MG63 (cell line): ENCODE measurements around the gene MSI2. TPM values are rescaled to one million over a fixed set of nuclear protein-coding genes. Genes with fewer than 3 reads are reported as not detected.

Experiments
- DNase-seq: peaks from one replicate; pipeline ENCODE4 v3.0.0-alpha.2; 2020
- H3K27me3 ChIP-seq: fragments of 250-450 bp; sonication (Bioruptor Pico); 2 replicates; pipeline ENCODE4 v1.5.1; 2020; ENCODE audit warnings: mild to moderate bottlenecking, moderate library complexity
- H3K36me3 ChIP-seq: fragments of 250-450 bp; sonication (Bioruptor Pico); 2 replicates; pipeline ENCODE4 v1.5.1; 2020; ENCODE audit warnings: mild to moderate bottlenecking, moderate library complexity
- H3K4me3 ChIP-seq: fragments of 250-450 bp; sonication (Bioruptor Pico); 2 replicates; pipeline ENCODE4 v1.5.1; 2020; ENCODE audit warnings: mild to moderate bottlenecking, moderate library complexity
- H3K9me3 ChIP-seq: fragments of 250-450 bp; sonication (Bioruptor Pico); 2 replicates; pipeline ENCODE4 v1.5.1; 2020; ENCODE audit warnings: mild to moderate bottlenecking, moderate library complexity
- total RNA-seq: library from RNA; depleted of rRNA; stranded (reverse); fragments of >200 nt; shearing (Covaris generic); gene quantifications from 2 replicates; pipeline ENCODE4 v1.2.3, GENCODE V29; 2014; ENCODE audit warnings: low replicate concordance

The MSI2 gene
- total RNA-seq, 1 experiment from 2014 or later: 2.8 TPM

DNA sequence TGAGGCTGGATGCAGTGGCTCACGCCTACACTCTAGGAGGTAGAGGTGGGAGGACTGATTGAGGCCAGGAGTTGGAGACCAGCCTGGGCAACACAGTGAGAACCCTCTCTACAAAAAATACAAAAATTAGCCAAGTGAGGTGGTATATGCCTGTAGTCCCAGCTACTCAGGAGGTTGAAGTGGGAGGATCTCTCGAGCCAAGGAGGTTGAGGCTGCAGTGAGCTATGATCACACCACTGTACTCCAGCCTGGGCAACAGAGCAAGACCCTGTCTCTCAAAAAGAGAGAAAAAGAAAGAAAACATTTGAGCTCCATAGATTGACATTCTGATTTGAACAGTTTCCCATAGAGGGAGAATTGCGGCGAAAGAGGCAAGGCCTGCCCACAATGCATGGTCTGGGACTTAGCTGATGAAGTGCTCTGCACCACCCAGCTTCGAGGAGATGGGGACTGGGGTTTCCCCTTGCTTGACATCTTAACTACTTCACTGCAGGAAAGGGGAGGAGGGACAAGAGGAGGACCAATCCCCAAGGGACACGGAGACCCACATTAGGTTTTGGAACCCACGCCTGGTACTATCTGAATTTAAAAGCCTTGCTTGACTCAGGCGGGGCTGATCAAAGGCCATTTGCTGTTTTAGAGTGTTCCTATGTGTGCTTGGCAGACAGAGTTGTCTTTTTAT lies 21.7 kb downstream of the MSI2 start:
- no peak overlapping the region for H3K4me3 ChIP-seq
- no peak for DNase-seq
- no peaks in the 10 kb centered on the region for H3K27me3 ChIP-seq
- H3K36me3 ChIP-seq: no peaks in the 10 kb centered on the region
- H3K9me3 ChIP-seq: no peaks in the 10 kb centered on the region

DNA sequence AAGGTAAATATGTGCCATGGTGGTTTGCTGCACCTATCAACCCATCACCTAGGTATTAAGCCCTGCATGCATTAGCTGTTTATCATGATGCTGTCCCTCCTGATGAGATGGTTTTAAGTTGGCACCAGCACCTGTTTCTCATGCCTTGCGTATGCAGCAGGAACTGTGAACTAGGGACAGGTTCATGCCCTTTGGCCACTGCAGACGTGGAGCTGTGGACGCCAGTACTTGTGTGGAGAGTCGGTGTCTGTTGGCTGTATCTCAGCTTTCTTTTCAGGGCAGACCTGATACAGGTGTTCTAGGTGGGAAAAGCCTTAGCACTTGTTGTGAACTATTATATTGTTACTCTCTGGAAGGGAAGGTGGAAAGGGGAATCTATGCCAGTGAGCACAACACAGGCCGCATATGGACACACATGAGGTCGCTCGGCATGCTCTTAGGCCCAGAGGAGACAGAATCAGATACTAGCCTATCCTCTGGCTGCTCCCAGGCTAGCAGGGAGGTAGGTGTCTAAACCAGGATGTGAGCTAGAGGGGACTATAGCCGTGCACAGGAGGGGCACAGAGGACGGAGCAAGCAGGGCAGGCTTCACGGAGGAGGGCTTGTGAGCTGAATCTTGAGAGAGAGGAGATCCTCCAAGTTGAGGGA lies 22.5 kb downstream of the MSI2 start:
- Histone ChIP-seq H3K27me3 (no peaks in the 10 kb centered on the region), H3K4me3 (no peak overlapping the region), H3K36me3 (no peaks in the 10 kb centered on the region), H3K9me3 (no peaks in the 10 kb centered on the region)
- DNase-seq: no peak

DNA sequence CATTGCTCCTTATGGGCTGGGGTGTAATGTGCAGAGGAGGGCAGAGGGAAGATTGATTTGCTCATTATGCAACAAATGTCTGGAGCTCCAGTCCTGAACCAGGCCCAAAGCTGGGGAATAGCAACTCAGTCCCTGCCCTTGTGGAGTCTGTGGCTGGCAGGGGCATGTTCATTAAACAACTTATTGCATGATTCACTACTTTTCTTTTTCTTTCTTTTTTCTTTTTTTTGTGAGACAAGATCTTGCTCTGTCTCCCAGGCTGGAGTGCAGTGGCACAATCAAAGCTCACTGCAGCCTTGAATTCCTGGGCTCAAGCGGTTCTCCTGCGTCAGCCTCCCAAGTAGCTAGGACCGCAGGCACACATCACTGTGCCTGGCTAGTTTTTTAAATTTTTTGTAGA lies 23.1 kb downstream of the MSI2 start:
- no peak for DNase-seq

DNA sequence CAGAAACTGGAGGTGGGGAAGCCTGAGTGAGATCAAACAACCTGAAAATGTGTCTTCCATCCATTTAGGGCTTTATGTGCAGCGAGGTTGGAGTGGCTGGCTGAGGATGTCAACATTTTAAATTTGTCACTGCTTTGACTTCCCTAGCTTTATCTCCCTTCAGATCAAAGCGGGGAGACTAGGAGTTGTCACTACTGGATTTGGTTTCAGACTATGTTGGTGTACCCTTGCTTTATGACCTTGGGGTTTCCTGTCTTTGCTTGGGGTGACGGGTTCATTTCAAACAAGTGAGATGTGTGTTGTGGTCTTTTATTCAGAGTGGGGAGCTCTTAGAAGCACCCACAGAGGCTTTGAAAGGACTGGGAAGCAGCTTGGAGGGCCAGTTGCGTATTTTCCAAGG lies 25.6 kb downstream of the MSI2 start:
- no peak for DNase-seq
- no peaks in the 10 kb centered on the region for H3K9me3 ChIP-seq
- H3K36me3 ChIP-seq: no peaks in the 10 kb centered on the region
- no peak overlapping the region for H3K4me3 ChIP-seq
- H3K27me3 ChIP-seq: no peaks in the 10 kb centered on the region

More for the DNA sequence above, 23.1 kb downstream of the MSI2 start:
- no peak overlapping the region for H3K4me3 ChIP-seq
- H3K36me3 ChIP-seq: no peaks in the 10 kb centered on the region
- no peaks in the 10 kb centered on the region for H3K9me3 ChIP-seq
- no peaks in the 10 kb centered on the region for H3K27me3 ChIP-seq

DNA sequence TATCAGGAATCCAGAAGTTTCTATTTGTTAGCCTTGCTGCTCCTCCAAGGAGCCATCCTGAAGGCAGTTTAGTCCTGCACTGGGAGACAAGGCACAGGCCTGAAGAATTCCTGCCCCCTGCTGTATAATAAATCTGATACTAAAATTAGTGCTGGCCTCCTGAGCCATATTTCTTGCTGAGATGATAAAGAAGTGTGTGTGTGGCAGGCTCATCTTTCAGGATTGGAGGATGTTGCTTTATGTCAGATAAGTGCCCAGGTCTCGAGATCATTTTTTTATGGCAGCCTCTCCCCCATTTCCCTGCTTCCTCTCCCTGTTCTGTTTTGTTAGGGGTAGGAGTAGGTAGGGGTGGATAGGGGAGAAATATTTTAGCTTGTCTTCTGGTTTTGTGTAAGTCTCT lies 26.0 kb downstream of the MSI2 start:
- Histone ChIP-seq H3K9me3 (no peaks in the 10 kb centered on the region), H3K27me3 (no peaks in the 10 kb centered on the region), H3K4me3 (no peak overlapping the region), H3K36me3 (no peaks in the 10 kb centered on the region)
- no peak for DNase-seq

DNA sequence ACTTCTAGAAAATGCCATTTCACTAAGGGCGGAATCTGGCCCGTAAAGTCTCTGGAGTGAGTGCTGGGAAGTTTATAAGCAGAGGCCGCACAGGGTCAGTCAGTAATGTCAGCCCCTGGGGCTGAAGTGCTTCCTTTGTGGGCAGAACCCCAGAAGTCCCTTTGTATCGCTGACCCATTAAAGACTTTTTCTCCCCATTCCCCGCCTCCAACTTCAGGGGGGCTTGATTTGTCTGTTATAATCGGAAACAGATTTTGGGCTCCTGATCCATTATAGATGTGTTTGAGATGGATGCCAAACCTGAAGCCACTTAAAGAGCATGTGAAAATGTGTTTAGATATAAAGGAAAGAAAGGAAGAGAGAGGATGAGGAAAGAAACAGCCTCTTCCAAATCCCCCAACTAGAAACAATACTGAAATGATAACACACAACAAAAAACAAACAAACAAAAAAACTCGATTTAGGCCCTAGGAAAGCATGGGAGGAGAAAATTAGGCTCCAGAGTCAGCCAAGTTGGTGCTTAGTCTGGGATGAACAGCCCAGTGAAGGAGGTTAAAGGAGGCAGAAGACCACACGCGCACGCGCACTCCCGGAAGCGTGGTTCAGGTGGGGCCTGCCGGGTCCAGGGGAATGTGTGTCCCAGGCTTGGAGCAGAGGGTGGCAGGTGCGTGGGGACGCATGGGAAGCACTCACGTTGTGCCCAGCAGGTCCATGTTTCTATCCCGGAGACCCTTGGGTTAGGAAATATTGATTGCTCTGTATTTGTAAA lies 27.1 kb downstream of the MSI2 start:
- H3K36me3 ChIP-seq: no peaks in the 10 kb centered on the region
- no peaks in the 10 kb centered on the region for H3K9me3 ChIP-seq
- no peaks in the 10 kb centered on the region for H3K27me3 ChIP-seq
- no peak overlapping the region for H3K4me3 ChIP-seq
- no peak for DNase-seq

DNA sequence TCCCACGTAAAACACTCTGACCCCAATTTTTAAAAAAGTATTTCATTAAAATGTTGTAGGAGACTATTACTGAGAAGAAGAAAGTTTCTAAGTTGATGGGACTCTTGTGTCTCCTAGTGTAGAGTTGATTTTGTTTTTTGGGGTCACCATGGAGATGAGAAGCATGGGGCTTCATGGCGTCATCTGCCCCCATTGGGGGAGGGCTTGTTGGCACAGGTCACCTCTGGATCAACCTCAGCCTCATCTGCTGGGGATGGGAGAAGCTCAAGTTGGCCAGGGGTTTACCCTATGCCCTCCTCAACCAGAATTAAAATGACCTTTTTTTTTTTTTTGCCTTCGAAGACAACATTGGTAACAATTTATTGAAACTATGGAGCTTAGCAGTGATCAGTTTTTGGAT lies 28.3 kb downstream of the MSI2 start:
- H3K9me3 ChIP-seq: no peaks in the 10 kb centered on the region
- no peak overlapping the region for H3K4me3 ChIP-seq
- H3K27me3 ChIP-seq: no peaks in the 10 kb centered on the region
- no peak for DNase-seq
- no peaks in the 10 kb centered on the region for H3K36me3 ChIP-seq

DNA sequence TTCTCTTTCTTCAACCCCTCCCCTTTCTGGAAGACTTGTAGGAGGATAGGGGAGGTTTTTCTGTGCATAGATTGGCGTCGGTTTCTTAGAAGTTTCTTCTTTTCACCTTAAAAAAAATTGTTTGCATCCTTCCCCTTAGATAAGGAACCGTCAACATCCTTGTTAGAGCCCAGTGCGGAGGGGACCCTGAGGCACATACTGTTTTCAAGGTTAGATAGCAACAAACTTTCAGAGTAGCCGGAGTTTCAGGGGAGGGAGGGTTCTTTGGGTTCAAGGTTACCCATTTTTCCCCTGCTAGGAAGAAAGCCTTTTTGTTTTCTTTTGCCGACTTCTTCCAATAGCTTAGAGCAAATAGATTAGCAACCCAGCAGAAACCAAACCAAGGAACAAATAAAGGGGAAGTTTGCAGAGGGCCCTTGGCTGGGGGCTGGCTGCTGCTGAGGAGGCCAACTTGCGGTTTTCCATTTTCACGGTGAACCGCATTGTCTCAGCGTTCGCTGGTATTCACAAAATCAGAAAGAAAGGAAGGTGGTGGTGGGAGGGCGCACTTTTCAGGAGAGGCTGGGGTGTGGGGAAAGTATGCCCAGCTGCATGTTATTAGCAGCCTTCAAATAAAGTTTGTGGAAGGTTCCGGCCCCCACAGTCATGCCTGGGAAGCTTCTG lies 28.8 kb downstream of the MSI2 start:
- no peaks in the 10 kb centered on the region for H3K9me3 ChIP-seq
- no peak for DNase-seq
- no peak overlapping the region for H3K4me3 ChIP-seq
- no peaks in the 10 kb centered on the region for H3K27me3 ChIP-seq
- H3K36me3 ChIP-seq: no peaks in the 10 kb centered on the region

DNA sequence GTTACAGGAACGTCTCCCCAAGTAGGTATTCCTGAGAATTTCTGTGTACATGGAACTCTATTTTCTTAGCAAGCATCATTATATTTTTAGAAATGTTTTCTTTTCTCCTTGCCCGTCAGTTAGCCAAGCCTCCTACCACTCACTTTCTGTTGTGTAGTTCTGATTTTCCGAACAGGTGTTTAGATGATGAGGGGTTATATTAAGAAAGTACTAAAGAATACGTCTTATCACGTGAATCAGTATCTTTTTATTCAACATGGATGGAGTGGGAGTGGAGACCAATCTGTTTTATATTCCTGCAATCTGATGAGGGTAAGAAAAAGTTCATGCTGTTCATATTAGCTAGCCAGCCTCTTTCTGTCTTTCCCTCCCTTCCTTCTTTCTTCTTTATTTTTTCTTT lies 29.4 kb downstream of the MSI2 start:
- Histone ChIP-seq H3K4me3 (no peak overlapping the region), H3K27me3 (no peaks in the 10 kb centered on the region), H3K36me3 (no peaks in the 10 kb centered on the region), H3K9me3 (no peaks in the 10 kb centered on the region)
- DNase-seq: no peak

DNA sequence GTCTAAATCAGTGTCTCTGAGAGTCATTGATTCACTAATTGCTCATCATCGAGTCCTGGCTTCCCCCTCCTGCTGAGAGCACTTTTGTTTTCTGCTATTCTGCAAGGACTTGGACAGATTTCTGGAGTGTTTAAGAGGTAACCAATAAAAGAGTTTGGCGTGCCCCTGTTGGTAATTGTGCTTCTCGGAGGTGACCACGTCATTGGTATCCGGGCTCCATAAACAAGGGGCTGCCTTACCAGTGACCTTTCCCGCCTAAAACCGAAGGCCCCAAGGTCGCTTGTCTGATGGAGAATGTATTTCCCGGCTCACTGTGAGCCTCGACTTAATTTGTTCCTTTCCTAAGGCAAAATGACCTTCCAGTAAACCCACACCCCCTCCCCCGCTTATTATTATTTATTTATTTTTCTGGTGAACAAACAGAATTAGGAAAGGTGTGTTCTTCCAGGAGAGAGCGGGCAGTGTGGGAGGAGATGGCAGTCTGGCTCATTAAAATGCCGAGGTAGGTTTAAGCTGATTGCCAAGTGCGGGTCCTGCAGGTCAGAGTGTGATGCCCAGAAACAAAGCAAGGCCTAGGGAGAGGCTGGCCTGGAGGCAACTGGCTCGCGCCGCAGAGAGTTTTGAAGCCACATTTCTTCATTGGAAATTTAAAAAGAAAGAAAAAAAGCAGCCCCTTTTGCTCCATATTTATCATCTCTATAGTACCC lies 30.2 kb downstream of the MSI2 start:
- H3K9me3 ChIP-seq: no peaks in the 10 kb centered on the region
- DNase-seq: no peak

DNA sequence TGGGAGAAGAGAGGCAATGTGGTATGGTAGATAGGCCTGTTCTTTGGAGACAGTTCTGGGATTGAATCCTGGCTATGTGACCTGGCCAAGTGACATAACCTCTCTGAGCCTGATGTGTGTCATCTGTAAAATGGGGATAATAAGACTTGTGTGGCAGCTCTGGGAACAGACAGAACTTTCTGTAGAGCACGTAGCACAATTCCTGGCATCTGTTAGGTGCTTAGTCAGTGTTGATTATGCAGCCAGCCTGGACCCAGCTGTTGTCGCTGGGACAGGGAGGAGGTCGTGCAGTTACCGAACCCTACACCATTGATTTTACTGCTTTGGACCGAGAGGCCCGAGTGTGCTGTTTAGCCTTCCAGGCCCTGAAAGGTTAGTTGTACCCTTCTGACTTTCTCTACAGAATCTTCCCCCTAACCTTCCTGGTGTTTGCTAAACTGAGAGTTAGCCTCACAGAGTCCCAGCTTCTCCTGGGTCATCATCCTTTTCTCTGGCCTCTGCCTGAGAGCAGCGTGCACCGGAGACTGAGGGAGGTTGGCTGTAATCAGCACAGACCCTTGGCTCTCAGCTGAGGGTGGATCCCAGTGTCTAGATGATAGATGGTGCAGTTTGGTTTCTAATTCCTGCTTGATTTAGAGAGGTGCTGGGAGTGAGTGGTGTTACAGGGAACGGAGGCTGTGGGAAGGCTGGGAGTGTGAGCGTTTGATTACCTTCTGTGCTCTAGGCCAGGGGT lies 31.9 kb downstream of the MSI2 start:
- Histone ChIP-seq H3K4me3 (no peak overlapping the region), H3K9me3 (no peaks in the 10 kb centered on the region), H3K36me3 (no peaks in the 10 kb centered on the region), H3K27me3 (no peaks in the 10 kb centered on the region)
- peak; percentile 34 for DNase-seq

More for the DNA sequence above, 30.2 kb downstream of the MSI2 start:
- Histone ChIP-seq H3K27me3 (no peaks in the 10 kb centered on the region), H3K4me3 (no peak overlapping the region), H3K36me3 (no peaks in the 10 kb centered on the region)

DNA sequence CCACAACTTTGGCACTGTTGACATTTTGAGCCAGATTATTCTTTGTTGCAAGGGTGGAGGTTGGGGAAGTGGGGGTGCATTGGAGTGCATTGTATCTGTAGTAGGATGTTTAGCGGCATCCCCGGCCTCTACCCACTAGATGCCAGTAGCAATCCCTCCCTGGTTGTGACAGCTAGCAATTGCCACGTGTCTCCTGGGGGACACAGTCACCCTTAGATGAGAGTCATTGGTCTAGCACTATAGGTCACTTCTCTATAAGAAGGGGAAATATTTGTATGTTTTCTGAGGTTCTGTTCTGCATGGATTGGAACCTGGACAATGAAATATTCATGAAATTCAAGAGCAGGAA lies 32.4 kb downstream of the MSI2 start:
- no peak for DNase-seq
- Histone ChIP-seq H3K9me3 (no peaks in the 10 kb centered on the region), H3K36me3 (no peaks in the 10 kb centered on the region), H3K4me3 (no peak overlapping the region), H3K27me3 (no peaks in the 10 kb centered on the region)

DNA sequence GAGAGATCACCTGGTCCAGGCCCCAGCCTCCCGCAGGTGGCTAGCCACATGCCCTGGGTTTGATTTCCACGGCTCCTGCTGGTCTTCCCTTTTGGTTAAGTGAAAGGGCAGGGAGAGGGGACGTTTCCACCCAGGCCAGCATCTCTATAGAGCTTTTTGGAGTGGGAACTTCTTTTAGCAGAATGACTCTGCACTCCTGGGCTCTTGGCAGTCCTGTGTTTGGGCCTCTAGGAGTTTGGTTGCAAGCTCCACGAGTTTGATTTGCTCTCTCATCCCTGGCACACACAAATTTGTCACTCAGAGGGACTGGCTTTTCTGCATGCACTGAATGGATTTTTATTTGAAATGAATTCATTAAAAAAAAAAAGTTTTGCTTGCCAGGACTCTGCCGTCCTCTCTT lies 32.8 kb downstream of the MSI2 start:
- no peaks in the 10 kb centered on the region for H3K9me3 ChIP-seq
- DNase-seq: no peak
- H3K27me3 ChIP-seq: no peaks in the 10 kb centered on the region
- no peak overlapping the region for H3K4me3 ChIP-seq
- no peaks in the 10 kb centered on the region for H3K36me3 ChIP-seq

DNA sequence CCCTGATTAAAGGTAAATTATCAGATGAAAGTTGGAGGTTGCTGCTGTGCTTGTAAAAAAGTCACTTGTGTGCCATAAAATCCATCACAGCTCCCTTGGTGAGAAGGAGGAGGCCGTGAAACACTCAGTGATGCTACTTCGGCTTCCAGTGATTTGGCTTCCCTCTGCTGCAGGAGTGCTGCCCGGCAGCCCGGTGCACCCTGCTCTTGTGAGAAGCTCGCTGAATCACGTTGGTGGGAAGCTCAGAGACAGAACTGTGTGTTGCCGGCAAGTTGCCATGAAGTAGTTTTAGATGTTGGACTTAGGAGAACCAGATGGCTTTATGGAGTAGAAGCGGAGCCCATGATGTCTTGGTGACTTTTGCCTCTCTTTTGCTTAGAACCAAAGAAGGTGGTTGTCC lies 33.3 kb downstream of the MSI2 start:
- no peaks in the 10 kb centered on the region for H3K27me3 ChIP-seq
- no peaks in the 10 kb centered on the region for H3K36me3 ChIP-seq
- no peak overlapping the region for H3K4me3 ChIP-seq

DNA sequence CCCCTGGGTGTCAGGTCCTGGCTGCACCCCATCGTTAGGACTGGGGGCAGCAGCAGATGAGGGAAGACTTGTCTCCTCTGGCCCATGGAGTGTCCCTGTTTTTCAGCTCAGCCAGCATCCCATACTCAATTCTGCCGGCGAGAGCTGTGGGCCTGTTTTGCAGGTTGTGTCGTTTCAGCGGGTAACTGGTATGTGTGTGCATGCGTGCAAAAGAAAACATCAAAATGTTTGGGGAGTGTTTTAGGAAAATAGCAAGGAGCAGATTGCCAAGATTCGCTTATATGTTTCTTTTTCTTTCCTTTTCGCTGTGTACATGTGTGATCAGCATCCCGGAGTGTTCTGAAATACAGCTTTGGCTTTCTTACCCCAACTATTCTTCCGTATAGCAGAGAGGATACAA lies 34.7 kb downstream of the MSI2 start:
- Histone ChIP-seq H3K36me3 (no peaks in the 10 kb centered on the region), H3K4me3 (no peak overlapping the region), H3K27me3 (no peaks in the 10 kb centered on the region), H3K9me3 (no peaks in the 10 kb centered on the region)
- DNase-seq: no peak

More for the DNA sequence above, 33.3 kb downstream of the MSI2 start:
- no peak for DNase-seq
- no peaks in the 10 kb centered on the region for H3K9me3 ChIP-seq

DNA sequence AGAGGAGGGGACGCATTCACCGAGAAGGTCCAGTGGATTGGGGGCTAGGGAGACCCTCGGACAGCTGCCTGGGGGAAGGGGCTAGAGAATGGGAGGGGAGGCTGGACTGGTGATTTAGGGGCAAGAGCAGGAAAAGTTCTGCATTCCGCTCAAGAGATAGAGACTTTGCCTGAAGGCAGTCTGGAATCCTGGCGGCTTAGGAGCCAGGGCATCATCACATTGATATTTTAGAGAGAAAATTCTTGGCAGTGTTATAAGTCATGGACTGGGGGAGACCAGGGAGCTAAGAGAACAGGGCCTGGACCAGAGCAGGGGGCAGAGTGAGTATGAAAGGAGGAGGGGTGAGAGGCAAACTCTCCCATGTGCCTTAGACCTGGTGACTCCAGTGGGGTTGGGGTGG lies 35.8 kb downstream of the MSI2 start:
- no peak for DNase-seq
- Histone ChIP-seq H3K9me3 (no peaks in the 10 kb centered on the region), H3K36me3 (no peaks in the 10 kb centered on the region), H3K4me3 (no peak overlapping the region), H3K27me3 (no peaks in the 10 kb centered on the region)
